Thoracic aorta (tissue), 2 donors: ENCODE measurements around the gene SH3PXD2B. TPM values are rescaled to one million over a fixed set of nuclear protein-coding genes. Genes with fewer than 3 reads are reported as not detected.

Experiments used
- ATAC-seq: fragments of 150-250 bp; one replicate; pipeline ENCODE4 v1.8.0; 2017; ENCODE audit warnings: low read depth; ENCODE audit not compliant: insufficient number of reproducible peaks, low FRiP score
- DNase-seq: peaks from one replicate; pipeline ENCODE4 v3.0.0-alpha.2; 2020; ENCODE audit warnings: low spot score
- H3K27ac ChIP-seq, 2 donors: fragments of 200-600 bp; sonication (generic); 1 replicate in 1 of 2; 2 replicates in 1 of 2; pipeline ENCODE4 v1.5.1; 2016; ENCODE audit warnings: mild to moderate bottlenecking in 2 of 2, moderate library complexity in 2 of 2
- H3K27me3 ChIP-seq: fragments of 200-600 bp; sonication (generic); replicated peaks from 2 replicates; pipeline ENCODE4 v1.6.0; 2016; ENCODE audit warnings: mild to moderate bottlenecking; ENCODE audit not compliant: insufficient read depth
- H3K36me3 ChIP-seq: fragments of 200-600 bp; sonication (generic); one replicate; pipeline ENCODE4 v1.5.1; 2016
- H3K4me1 ChIP-seq, 2 donors: fragments of 200-600 bp; sonication (generic); 1 replicate in 1 of 2; 2 replicates in 1 of 2; pipeline versions ENCODE4 v1.5.1 to v1.6.0; 2016; ENCODE audit warnings: low read depth in 2 of 2, mild to moderate bottlenecking in 1 of 2; ENCODE audit not compliant: control insufficient read depth in 1 of 2
- H3K4me3 ChIP-seq: fragments of 200-600 bp; sonication (generic); 2 replicates; pipeline ENCODE4 v1.5.1; 2016; ENCODE audit warnings: mild to moderate bottlenecking
- H3K9me3 ChIP-seq: fragments of 200-600 bp; sonication (generic); 2 replicates; pipeline ENCODE4 v1.5.1; 2016
- total RNA-seq, 2 donors: library from RNA; depleted of rRNA; stranded (reverse); fragments of >200 nt; gene quantifications; one replicate each; pipeline versions ENCODE4 v1.1.0 to v1.2.3, GENCODE V29; 2016
- TF ChIP-seq, protein P1 (sequence below): fragments of 200-600 bp; sonication (generic); IDR thresholded peaks from one replicate; pipeline ENCODE4 v1.5.1; 2019; ENCODE audit warnings: antibody characterized with exemption

SH3PXD2B gene
- total RNA-seq, 2 donors from 2014 or later = 31.4 to 42.0 TPM

- Histone ChIP-seq H3K4me3 (no peak overlapping the region), H3K27ac (no peak overlapping the region), H3K27me3 (no peaks in the 10 kb centered on the region), H3K9me3 (no peaks in the 10 kb centered on the region), H3K36me3 (no peaks in the 10 kb centered on the region), H3K4me1 (peaks cover 0 to 14% of the 10 kb centered on the region in 2 donors)
- TF ChIP-seq, protein P1, sequence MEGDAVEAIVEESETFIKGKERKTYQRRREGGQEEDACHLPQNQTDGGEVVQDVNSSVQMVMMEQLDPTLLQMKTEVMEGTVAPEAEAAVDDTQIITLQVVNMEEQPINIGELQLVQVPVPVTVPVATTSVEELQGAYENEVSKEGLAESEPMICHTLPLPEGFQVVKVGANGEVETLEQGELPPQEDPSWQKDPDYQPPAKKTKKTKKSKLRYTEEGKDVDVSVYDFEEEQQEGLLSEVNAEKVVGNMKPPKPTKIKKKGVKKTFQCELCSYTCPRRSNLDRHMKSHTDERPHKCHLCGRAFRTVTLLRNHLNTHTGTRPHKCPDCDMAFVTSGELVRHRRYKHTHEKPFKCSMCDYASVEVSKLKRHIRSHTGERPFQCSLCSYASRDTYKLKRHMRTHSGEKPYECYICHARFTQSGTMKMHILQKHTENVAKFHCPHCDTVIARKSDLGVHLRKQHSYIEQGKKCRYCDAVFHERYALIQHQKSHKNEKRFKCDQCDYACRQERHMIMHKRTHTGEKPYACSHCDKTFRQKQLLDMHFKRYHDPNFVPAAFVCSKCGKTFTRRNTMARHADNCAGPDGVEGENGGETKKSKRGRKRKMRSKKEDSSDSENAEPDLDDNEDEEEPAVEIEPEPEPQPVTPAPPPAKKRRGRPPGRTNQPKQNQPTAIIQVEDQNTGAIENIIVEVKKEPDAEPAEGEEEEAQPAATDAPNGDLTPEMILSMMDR = no peak
- no peak for ATAC-seq
- DNase-seq = no peak
These were observed 58.1 kb downstream of the SH3PXD2B start for GRCh38 chr5:172396220-172396619.

DNA sequence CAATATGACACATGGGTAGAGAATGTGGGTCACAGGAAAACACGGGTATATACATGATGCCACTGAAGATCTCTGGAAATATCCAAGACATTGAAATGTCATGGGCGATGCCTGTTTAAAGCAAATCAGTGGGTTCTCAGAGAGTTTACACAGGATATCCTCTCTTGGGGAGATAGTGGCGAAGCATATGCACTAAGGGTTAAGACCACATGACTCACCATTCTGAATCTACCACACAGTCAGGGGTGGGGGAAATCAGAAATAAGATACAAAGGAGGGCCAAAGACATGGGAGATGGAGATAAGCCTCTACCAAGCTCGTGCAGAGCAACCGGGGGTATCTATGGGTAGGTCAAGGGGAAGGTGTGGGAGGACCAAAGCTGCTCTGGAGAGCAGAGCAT, 58.8 kb downstream of the SH3PXD2B start:
- ATAC-seq (no peak), DNase-seq (no peak)
- H3K4me3 ChIP-seq = no peak overlapping the region
- TF ChIP-seq, protein P1 = no peak
- H3K27me3 ChIP-seq = no peaks in the 10 kb centered on the region
- H3K9me3 ChIP-seq = no peaks in the 10 kb centered on the region
- no peaks in the 10 kb centered on the region for H3K36me3 ChIP-seq
- H3K4me1 ChIP-seq = peaks cover 0 to 11% of the 10 kb centered on the region in 2 donors
- no peak overlapping the region for H3K27ac ChIP-seq

- Histone ChIP-seq H3K27me3 (no peaks in the 10 kb centered on the region), H3K36me3 (no peaks in the 10 kb centered on the region)
- DNase-seq = no peak
These were observed 64.7 kb downstream of the SH3PXD2B start for GRCh38 chr5:172389578-172390112.

DNA sequence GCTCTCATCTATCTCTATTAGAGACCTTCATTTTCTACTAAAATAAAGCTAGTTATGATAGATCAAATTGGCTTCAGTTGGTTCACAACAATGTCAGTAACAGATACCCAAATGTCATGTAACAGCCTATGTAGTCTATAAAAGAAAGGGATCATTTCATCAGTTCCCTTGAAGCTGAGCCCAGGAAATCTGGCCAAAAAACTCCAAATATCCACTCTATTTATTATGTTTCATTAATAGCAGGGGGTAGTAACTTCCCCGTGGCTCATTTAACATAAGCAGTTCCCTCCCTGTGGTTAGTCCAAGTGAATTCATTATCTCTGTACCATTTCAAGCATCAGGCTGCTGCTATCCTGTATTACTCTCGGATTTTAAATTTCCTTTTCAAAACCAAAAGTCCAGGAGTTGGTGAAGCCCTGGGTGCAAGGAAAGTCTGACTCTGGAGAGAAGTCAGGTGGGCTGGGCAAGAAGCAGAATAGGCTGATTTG, 66.0 kb downstream of the SH3PXD2B start:
- no peaks in the 10 kb centered on the region for H3K36me3 ChIP-seq
- no peaks in the 10 kb centered on the region for H3K9me3 ChIP-seq
- ATAC-seq = no peak
- H3K27ac ChIP-seq = no peak overlapping the region
- no peak for DNase-seq
- peaks cover 0 to 3% of the 10 kb centered on the region in 2 donors for H3K4me1 ChIP-seq
- H3K4me3 ChIP-seq = no peak overlapping the region
- H3K27me3 ChIP-seq = no peaks in the 10 kb centered on the region
- TF ChIP-seq, protein P1 = no peak

More at GRCh38 chr5:172389578-172390112, 64.7 kb downstream of the SH3PXD2B start:
- TF ChIP-seq, protein P1 = no peak
- Histone ChIP-seq H3K9me3 (no peaks in the 10 kb centered on the region), H3K4me3 (no peak overlapping the region), H3K27ac (no peak overlapping the region), H3K4me1 (no peaks in the 10 kb centered on the region)
- no peak for ATAC-seq

GRCh38 chr5:172385707-172386106, 68.6 kb downstream of the SH3PXD2B start:
- Histone ChIP-seq H3K36me3 (no peaks in the 10 kb centered on the region), H3K4me1 (peaks cover 0 to 17% of the 10 kb centered on the region in 2 donors), H3K4me3 (no peak overlapping the region), H3K27ac (no peak overlapping the region), H3K9me3 (no peaks in the 10 kb centered on the region), H3K27me3 (no peaks in the 10 kb centered on the region)
- DNase-seq (no peak), ATAC-seq (no peak)
- TF ChIP-seq, protein P1 = no peak
